K562 (cell line): ENCODE results near the gene RBMS1. TPM values are rescaled to one million over a fixed set of nuclear protein-coding genes. Genes with fewer than 3 reads are reported as not detected.

ENCODE experiments used
- ATAC-seq: fragments of 200-7000 bp; cut with Tn5 transposase; 3 replicates; pipeline ENCODE4 v1.9.1; 2020; ENCODE audit warnings: moderate library complexity
- BruUV-seq: library from RNA; stranded (reverse); fragments of 400-500 nt; replicated peaks from 2 replicates; lab custom pipeline; 2021; lab: Mats Ljungman, UMichigan
- CTCF ChIA-PET: fragments of 300-600 bp; formaldehyde crosslinking; extraction: SDS; loops from one replicate; lab custom pipeline; 2021; ENCODE audit warnings: low intra/inter-chr PET ratio; lab: Yijun Ruan, JAX
- POLR2A ChIA-PET: fragments of 300-600, 350-650 bp; sonication (Branson Sonifier 250); formaldehyde crosslinking; extraction: SDS; loops from one replicate; lab custom pipeline; 2021; ENCODE audit warnings: antibody characterized with exemption, inconsistent platforms; lab: Yijun Ruan, JAX
- DNase-seq, 4 experiments: peaks; one replicate each; pipeline versions ENCODE4 v3.0.0 to v3.0.0-alpha.2; 2011 to 2018; ENCODE audit warnings: low spot score in 3 of 4, mixed read lengths in 3 of 4; ENCODE audit errors: extremely low read depth in 1 of 4
- FAIRE-seq: peaks from 2 replicates; lab custom pipeline; 2011; peaks lifted over from hg19 to GRCh38; lab: Jason Lieb, UNC
- H2AFZ ChIP-seq: 2 replicates; pipeline ENCODE4 v1.6.0; 2011; ENCODE audit warnings: low read depth, low read length, control low read depth, inconsistent platforms
- H3K27ac ChIP-seq: fragments of 200-600 bp; 3 replicates; pipeline ENCODE4 v1.8.0; 2011; ENCODE audit warnings: low read depth, mild to moderate bottlenecking, control low read depth, inconsistent platforms, low read length, moderate library complexity, mixed read lengths; ENCODE audit errors: extremely low read depth
- H3K27me3 ChIP-seq, 2 experiments: fragments of 300-600 bp in 1 of 2; 2 replicates in 1 of 2; 3 replicates in 1 of 2; pipeline versions ENCODE4 v1.6.0 to v1.8.0; 2011; ENCODE audit warnings: inconsistent platforms in 2 of 2, low read length in 2 of 2, mild to moderate bottlenecking in 1 of 2, mixed read lengths in 1 of 2, moderate library complexity in 1 of 2; ENCODE audit not compliant: control insufficient read depth in 2 of 2, insufficient read depth in 2 of 2
- H3K36me3 ChIP-seq: fragments of 300-600 bp; 3 replicates; pipeline ENCODE4 v1.8.0; 2011; ENCODE audit warnings: mild to moderate bottlenecking, low read length, inconsistent platforms; ENCODE audit not compliant: control insufficient read depth, insufficient read depth
- H3K4me1 ChIP-seq, 2 experiments: fragments of 200-600 bp in 1 of 2; replicated peaks in 1 of 2; 2 replicates in 1 of 2; 3 replicates in 1 of 2; pipeline versions ENCODE4 v1.5.1 to v1.8.0; 2011; ENCODE audit warnings: inconsistent platforms in 2 of 2, low read length in 2 of 2, mild to moderate bottlenecking in 1 of 2, mixed read lengths in 1 of 2, moderate library complexity in 1 of 2; ENCODE audit not compliant: control insufficient read depth in 2 of 2, insufficient read depth in 2 of 2
- H3K4me2 ChIP-seq: 2 replicates; pipeline ENCODE4 v1.6.1; 2011; ENCODE audit warnings: low read length, control low read depth, inconsistent platforms, mixed read lengths; ENCODE audit not compliant: insufficient read depth
- H3K4me3 ChIP-seq: fragments of 200-600 bp; sonication (generic), shearing (Covaris generic); 2 replicates; pipeline ENCODE4 v1.5.1; 2016; ENCODE audit warnings: control low read depth, inconsistent platforms
- H3K79me2 ChIP-seq: fragments of 200-600 bp; 3 replicates; pipeline ENCODE4 v1.8.0; 2011; ENCODE audit warnings: low read length, inconsistent platforms; ENCODE audit not compliant: control insufficient read depth, insufficient read depth
- H3K9ac ChIP-seq, 2 experiments: 2 replicates each; pipeline versions ENCODE4 v1.6.0 to v1.6.1; 2011; ENCODE audit warnings: low read depth in 2 of 2, low read length in 2 of 2, control low read depth in 1 of 2, inconsistent platforms in 1 of 2, mild to moderate bottlenecking in 1 of 2, mixed read lengths in 1 of 2; ENCODE audit not compliant: insufficient read depth in 1 of 2
- H3K9me1 ChIP-seq: one replicate; pipeline ENCODE4 v1.6.0; 2011; ENCODE audit warnings: inconsistent platforms, mild to moderate bottlenecking, low read length, moderate library complexity; ENCODE audit not compliant: control insufficient read depth, insufficient read depth
- H3K9me3 ChIP-seq: replicated peaks from 2 replicates; pipeline ENCODE4 v1.5.1; 2011; ENCODE audit warnings: low read depth, low read length, inconsistent platforms; ENCODE audit not compliant: control insufficient read depth, insufficient read depth
- H4K20me1 ChIP-seq: replicated peaks from 2 replicates; pipeline ENCODE4 v1.6.1; 2011; ENCODE audit warnings: low read length, inconsistent platforms, mixed read lengths; ENCODE audit not compliant: control insufficient read depth, insufficient read depth
- CHCHD3 ChIP-seq: fragments of 250-450 bp; sonication (Bioruptor Pico); IDR thresholded peaks from 2 replicates; pipeline ENCODE4 v2.1.2; 2022; ENCODE audit warnings: mild to moderate bottlenecking
- E2F3 ChIP-seq: fragments of 250-450 bp; sonication (Bioruptor Pico); IDR thresholded peaks from 2 replicates; pipeline ENCODE4 v1.4.0; 2020; ENCODE audit warnings: mild to moderate bottlenecking
- EGR1 ChIP-seq: fragments of 450-650 bp; conservative IDR thresholded peaks from 2 replicates; pipeline ENCODE4 v1.6.1; 2017; ENCODE audit warnings: mild to moderate bottlenecking
- ETV1 ChIP-seq: fragments of 450-650 bp; conservative IDR thresholded peaks from 2 replicates; pipeline ENCODE4 v1.6.1; 2016; ENCODE audit warnings: missing genetic modification characterization, control low read depth, low read depth, missing compliant biosample characterization
- EZH2 ChIP-seq: IDR thresholded peaks from 2 replicates; pipeline ENCODE4 v1.6.1; 2012; ENCODE audit warnings: low read depth, mild to moderate bottlenecking, inconsistent platforms, low read length, borderline replicate concordance
- HDAC1 ChIP-seq, 2 experiments: fragments of 450-650 bp; IDR thresholded peaks; 2 replicates each; pipeline ENCODE4 v1.6.1; 2016 to 2017; ENCODE audit warnings: inconsistent platforms in 1 of 2, mild to moderate bottlenecking in 1 of 2, moderate library complexity in 1 of 2
- JUN ChIP-seq, 2 experiments: sonication (generic) in 1 of 2; formaldehyde crosslinking in 1 of 2; IDR thresholded peaks; 2 replicates each; pipeline versions ENCODE4 v1.6.1 to v1.8.0; 2012 to 2022; ENCODE audit warnings: borderline replicate concordance in 2 of 2, mild to moderate bottlenecking in 2 of 2, improper control_type of control experiment in 1 of 2, low read depth in 1 of 2, low read length in 1 of 2, missing genetic modification reagents in 1 of 2
- KLF13 ChIP-seq: fragments of 450-650 bp; IDR thresholded peaks from 2 replicates; pipeline ENCODE4 v1.6.1; 2016; ENCODE audit warnings: missing genetic modification characterization, low read depth, mild to moderate bottlenecking, missing compliant biosample characterization, moderate library complexity, borderline replicate concordance
- PHB ChIP-seq: fragments of 250-450 bp; sonication (Bioruptor Pico); IDR thresholded peaks from 2 replicates; pipeline ENCODE4 v1.5.0; 2021
- RBM14 ChIP-seq: fragments of 200-400 bp; formaldehyde crosslinking; IDR thresholded peaks from 2 replicates; pipeline ENCODE4 v1.6.1; 2018; ENCODE audit warnings: low read depth, mild to moderate bottlenecking, low read length, moderate library complexity, borderline replicate concordance; ENCODE audit not compliant: insufficient read depth
- WGBS: fragments of 100-300 bp; shearing (Covaris generic); methylation state at CpG from one replicate; pipeline ENCODE4 v1.1.6; 2016; ENCODE audit warnings: low coverage, mixed read lengths; ENCODE audit not compliant: insufficient coverage; ENCODE audit errors: missing lambda C conversion rate; 5-methylcytosine and 5-hydroxymethylcytosine counted together
- in situ Hi-C: fragments of 300-500 bp; cut with MboI; formaldehyde crosslinking; loops from 4 replicates; pipeline ENCODE4 v1.15.0; 2018; ENCODE audit warnings: inconsistent platforms, mixed read lengths
- intact Hi-C: fragments of 100-400 bp; cut with micrococcal nuclease; formaldehyde crosslinking; loops from 2 replicates; pipeline ENCODE4 v1.14.2; 2022
- polyA plus RNA-seq, 8 experiments: library from polyadenylated mRNA; depleted of rRNA in 4 of 8; stranded (reverse) in 5 of 8; unstranded in 3 of 8; fragments of >200 nt; fragmentation: Nextera tagmentation in 2 of 8; fragmentation: Illumina TruSeq in 1 of 8; extraction: Ambion mirVana in 2 of 8; extraction: Trizol in 1 of 8; gene quantifications; 2 replicates each; pipeline versions ENCODE4 v1.2.1 to v1.2.3, GENCODE V29; 2011 to 2014; ENCODE audit warnings: inconsistent platforms in 1 of 8, missing spikeins in 1 of 8
- total RNA-seq, 7 experiments: library from RNA; depleted of rRNA in 6 of 7; stranded (reverse); fragments of >200 nt in 6 of 7; fragmentation: Illumina TruSeq in 2 of 7; extraction: Trizol in 2 of 7; gene quantifications; 2 replicates each; pipeline versions ENCODE4 v1.2.1 to v1.2.3, GENCODE V29; 2011 to 2021; ENCODE audit warnings: low replicate concordance in 1 of 7
- TF ChIP-seq, protein P1 (sequence below): fragments of 450-650 bp; conservative IDR thresholded peaks from 2 replicates; pipeline ENCODE4 v1.6.1; 2016; ENCODE audit warnings: missing genetic modification characterization, low read depth, mild to moderate bottlenecking, missing compliant biosample characterization, moderate library complexity
- TF ChIP-seq, protein P2 (sequence below): fragments of 250-450 bp; sonication (Bioruptor Pico); IDR thresholded peaks from 2 replicates; pipeline ENCODE4 v1.4.0; 2020; ENCODE audit warnings: mild to moderate bottlenecking
- TF ChIP-seq, protein P3 (sequence below): sonication (generic); formaldehyde crosslinking; IDR thresholded peaks from 2 replicates; pipeline ENCODE4 v1.4.0; 2020; ENCODE audit warnings: mild to moderate bottlenecking, missing genetic modification reagents
- TF ChIP-seq, protein P4 (sequence below): fragments of 200-400 bp; formaldehyde crosslinking; IDR thresholded peaks from 2 replicates; pipeline ENCODE4 v1.6.1; 2017; ENCODE audit warnings: mild to moderate bottlenecking, low read depth, low read length, moderate library complexity

Gene RBMS1
- total and polyA plus RNA-seq, 9 of the 15 experiments (the other 6 are each of a cell fraction or from before 2014, with no cell fraction given): 0.04 to 0.31 (median 0.09) TPM; not detected in 6

DNA sequence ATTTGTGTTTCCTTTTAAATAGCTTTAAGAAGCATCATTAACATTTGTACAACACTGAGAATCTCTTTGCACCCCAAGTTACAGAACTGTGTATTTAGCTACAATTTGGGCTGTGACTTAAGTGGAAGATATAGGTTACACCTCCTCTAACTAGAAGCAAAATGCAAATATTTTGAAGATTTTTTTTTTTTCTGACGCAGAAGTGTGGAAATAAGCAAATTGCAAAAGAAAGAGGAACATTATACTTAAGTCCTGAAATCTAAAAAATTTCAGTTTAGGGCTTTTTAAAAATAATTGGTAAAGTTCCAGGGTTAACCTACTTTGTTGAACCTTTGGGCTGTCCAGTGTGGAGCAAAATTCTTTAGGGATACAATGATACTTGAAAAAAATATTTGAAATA is 41.4 kb upstream of the RBMS1 start:
- no peaks in the 10 kb centered on the region for H3K36me3 ChIP-seq
- in situ Hi-C loops: no loop called here
- BruUV-seq: no TSS peak
- no peaks in the 10 kb centered on the region; the same call in 1 of the 2 replicates for H3K9me3 ChIP-seq
- H3K27me3 ChIP-seq: no peaks in the 10 kb centered on the region
- FAIRE-seq (no peak), DNase-seq (no peak), ATAC-seq (no peak)
- H3K9me1 ChIP-seq: no peaks in the 10 kb centered on the region
- no peak overlapping the region for H3K27ac ChIP-seq
- no peak overlapping the region for H3K4me3 ChIP-seq
- H3K4me1 ChIP-seq: no peaks in the 10 kb centered on the region
- no peak overlapping the region for H3K9ac ChIP-seq
- 0% methylated on average over 1 of the region's 1 CpG for WGBS
- intact Hi-C loops: no loop called here
- ChIA-PET POLR2A (no interaction called here), CTCF (no interaction called here)
- no peak overlapping the region for H3K4me2 ChIP-seq
- no peaks in the 10 kb centered on the region for H3K79me2 ChIP-seq
- no peaks in the 10 kb centered on the region for H4K20me1 ChIP-seq
- no peak overlapping the region for H2AFZ ChIP-seq
- TF ChIP-seq, protein P1, sequence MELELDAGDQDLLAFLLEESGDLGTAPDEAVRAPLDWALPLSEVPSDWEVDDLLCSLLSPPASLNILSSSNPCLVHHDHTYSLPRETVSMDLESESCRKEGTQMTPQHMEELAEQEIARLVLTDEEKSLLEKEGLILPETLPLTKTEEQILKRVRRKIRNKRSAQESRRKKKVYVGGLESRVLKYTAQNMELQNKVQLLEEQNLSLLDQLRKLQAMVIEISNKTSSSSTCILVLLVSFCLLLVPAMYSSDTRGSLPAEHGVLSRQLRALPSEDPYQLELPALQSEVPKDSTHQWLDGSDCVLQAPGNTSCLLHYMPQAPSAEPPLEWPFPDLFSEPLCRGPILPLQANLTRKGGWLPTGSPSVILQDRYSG (tag): no peak
- TF ChIP-seq RBM14 (no peak), JUN (IDR thresholded peaks at IDR 0.05; ENCODE audit: borderline replicate concordance, low read depth, low read length) (no peak), JUN (CRISPR knock-in tag; IDR thresholded peaks at IDR 0.05; ENCODE audit: borderline replicate concordance) (no peak), EZH2 (no peak), PHB (CRISPR knock-in tag) (no peak), ETV1 (no peak), E2F3 (CRISPR knock-in tag) (no peak), KLF13 (no peak), HDAC1 (IDR thresholded peaks at IDR 0.05) (no peak), EGR1 (no peak), CHCHD3 (CRISPR knock-in tag) (no peak)
- TF ChIP-seq, protein P2, sequence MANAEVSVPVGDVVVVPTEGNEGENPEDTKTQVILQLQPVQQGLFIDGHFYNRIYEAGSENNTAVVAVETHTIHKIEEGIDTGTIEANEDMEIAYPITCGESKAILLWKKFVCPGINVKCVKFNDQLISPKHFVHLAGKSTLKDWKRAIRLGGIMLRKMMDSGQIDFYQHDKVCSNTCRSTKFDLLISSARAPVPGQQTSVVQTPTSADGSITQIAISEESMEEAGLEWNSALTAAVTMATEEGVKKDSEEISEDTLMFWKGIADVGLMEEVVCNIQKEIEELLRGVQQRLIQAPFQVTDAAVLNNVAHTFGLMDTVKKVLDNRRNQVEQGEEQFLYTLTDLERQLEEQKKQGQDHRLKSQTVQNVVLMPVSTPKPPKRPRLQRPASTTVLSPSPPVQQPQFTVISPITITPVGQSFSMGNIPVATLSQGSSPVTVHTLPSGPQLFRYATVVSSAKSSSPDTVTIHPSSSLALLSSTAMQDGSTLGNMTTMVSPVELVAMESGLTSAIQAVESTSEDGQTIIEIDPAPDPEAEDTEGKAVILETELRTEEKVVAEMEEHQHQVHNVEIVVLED (CRISPR knock-in tag): no peak
- TF ChIP-seq, protein P3, sequence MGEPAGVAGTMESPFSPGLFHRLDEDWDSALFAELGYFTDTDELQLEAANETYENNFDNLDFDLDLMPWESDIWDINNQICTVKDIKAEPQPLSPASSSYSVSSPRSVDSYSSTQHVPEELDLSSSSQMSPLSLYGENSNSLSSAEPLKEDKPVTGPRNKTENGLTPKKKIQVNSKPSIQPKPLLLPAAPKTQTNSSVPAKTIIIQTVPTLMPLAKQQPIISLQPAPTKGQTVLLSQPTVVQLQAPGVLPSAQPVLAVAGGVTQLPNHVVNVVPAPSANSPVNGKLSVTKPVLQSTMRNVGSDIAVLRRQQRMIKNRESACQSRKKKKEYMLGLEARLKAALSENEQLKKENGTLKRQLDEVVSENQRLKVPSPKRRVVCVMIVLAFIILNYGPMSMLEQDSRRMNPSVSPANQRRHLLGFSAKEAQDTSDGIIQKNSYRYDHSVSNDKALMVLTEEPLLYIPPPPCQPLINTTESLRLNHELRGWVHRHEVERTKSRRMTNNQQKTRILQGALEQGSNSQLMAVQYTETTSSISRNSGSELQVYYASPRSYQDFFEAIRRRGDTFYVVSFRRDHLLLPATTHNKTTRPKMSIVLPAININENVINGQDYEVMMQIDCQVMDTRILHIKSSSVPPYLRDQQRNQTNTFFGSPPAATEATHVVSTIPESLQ (CRISPR knock-in tag): no peak
- TF ChIP-seq, protein P4, sequence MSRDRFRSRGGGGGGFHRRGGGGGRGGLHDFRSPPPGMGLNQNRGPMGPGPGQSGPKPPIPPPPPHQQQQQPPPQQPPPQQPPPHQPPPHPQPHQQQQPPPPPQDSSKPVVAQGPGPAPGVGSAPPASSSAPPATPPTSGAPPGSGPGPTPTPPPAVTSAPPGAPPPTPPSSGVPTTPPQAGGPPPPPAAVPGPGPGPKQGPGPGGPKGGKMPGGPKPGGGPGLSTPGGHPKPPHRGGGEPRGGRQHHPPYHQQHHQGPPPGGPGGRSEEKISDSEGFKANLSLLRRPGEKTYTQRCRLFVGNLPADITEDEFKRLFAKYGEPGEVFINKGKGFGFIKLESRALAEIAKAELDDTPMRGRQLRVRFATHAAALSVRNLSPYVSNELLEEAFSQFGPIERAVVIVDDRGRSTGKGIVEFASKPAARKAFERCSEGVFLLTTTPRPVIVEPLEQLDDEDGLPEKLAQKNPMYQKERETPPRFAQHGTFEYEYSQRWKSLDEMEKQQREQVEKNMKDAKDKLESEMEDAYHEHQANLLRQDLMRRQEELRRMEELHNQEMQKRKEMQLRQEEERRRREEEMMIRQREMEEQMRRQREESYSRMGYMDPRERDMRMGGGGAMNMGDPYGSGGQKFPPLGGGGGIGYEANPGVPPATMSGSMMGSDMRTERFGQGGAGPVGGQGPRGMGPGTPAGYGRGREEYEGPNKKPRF: no peak
